ENCODE results near the gene DCUN1D4. TPM values are rescaled to one million over a fixed set of nuclear protein-coding genes. Genes with fewer than 3 reads are reported as not detected.

DCUN1D4 gene
- polyA plus RNA-seq, 1 donor from 2014 or later = 130 TPM

GRCh38 chr4:51884055-51884454 lies 41.1 kb downstream of the DCUN1D4 start:
- Histone ChIP-seq H4K20me1 (ENCODE audit: insufficient read depth) (no peaks in the 10 kb centered on the region), H3K9ac (ENCODE audit: low read length) (no peak overlapping the region), H3K36me3 (ENCODE audit: insufficient read depth, low read length) (peaks cover 6% of the 10 kb centered on the region), H3K27ac (ENCODE audit: low read length) (no peak overlapping the region), H3K4me2 (ENCODE audit: low read length) (no peak overlapping the region), H2AFZ (ENCODE audit: low read depth, low read length) (no peak overlapping the region), H3F3A (ENCODE audit: insufficient read depth, low read length, poor library complexity, severe bottlenecking) (no peaks in the 10 kb centered on the region), H3K4me3 (ENCODE audit: low read length) (no peak overlapping the region), H3K79me2 (replicated peaks; ENCODE audit: insufficient read depth, low read length) (no peaks in the 10 kb centered on the region), H3K9me2 (ENCODE audit: insufficient read depth, low read length) (no peaks in the 10 kb centered on the region), H3K27me3 (ENCODE audit: insufficient read depth, low read depth, low read length) (no peaks in the 10 kb centered on the region), H3K9me3 (ENCODE audit: low read length) (no peaks in the 10 kb centered on the region)
- TF ChIP-seq EP300 (conservative IDR thresholded peaks at IDR 0.05; ENCODE audit: poor library complexity, severe bottlenecking) (no peak), MXI1 (conservative IDR thresholded peaks at IDR 0.05; ENCODE audit: poor library complexity, severe bottlenecking) (no peak), POLR2AphosphoS5 (IDR thresholded peaks at IDR 0.05) (no peak), CTCF (IDR thresholded peaks at IDR 0.05; ENCODE audit: poor library complexity, severe bottlenecking) (no peak), SMC3 (conservative IDR thresholded peaks at IDR 0.05; ENCODE audit: poor library complexity) (no peak), REST (IDR thresholded peaks at IDR 0.05; ENCODE audit: borderline replicate concordance) (no peak), RAD21 (conservative IDR thresholded peaks at IDR 0.05) (no peak), EZH2 (IDR thresholded peaks at IDR 0.05; ENCODE audit: borderline replicate concordance, insufficient read depth, low read length, poor library complexity, severe bottlenecking) (no peak), TAF1 (IDR thresholded peaks at IDR 0.05; ENCODE audit: low read depth) (no peak)

GRCh38 chr4:51884606-51885005 lies 41.7 kb downstream of the DCUN1D4 start:
- no peak for TF ChIP-seq CTCF (IDR thresholded peaks at IDR 0.05; ENCODE audit: poor library complexity, severe bottlenecking)
- Histone ChIP-seq H3K27ac (ENCODE audit: low read length) (no peak overlapping the region), H3F3A (ENCODE audit: insufficient read depth, low read length, poor library complexity, severe bottlenecking) (no peaks in the 10 kb centered on the region), H3K4me3 (ENCODE audit: low read length) (no peak overlapping the region), H3K27me3 (ENCODE audit: insufficient read depth, low read depth, low read length) (no peaks in the 10 kb centered on the region), H4K20me1 (ENCODE audit: insufficient read depth) (no peaks in the 10 kb centered on the region), H3K9ac (ENCODE audit: low read length) (no peak overlapping the region), H3K4me2 (ENCODE audit: low read length) (no peak overlapping the region), H3K9me3 (ENCODE audit: low read length) (no peaks in the 10 kb centered on the region), H3K79me2 (replicated peaks; ENCODE audit: insufficient read depth, low read length) (no peaks in the 10 kb centered on the region), H3K9me2 (ENCODE audit: insufficient read depth, low read length) (no peaks in the 10 kb centered on the region), H3K36me3 (ENCODE audit: insufficient read depth, low read length) (peaks cover 6% of the 10 kb centered on the region), H2AFZ (ENCODE audit: low read depth, low read length) (no peak overlapping the region)

Data from neural cell (in vitro differentiated cells).